ENCODE results near the gene GPSM1. TPM values are rescaled to one million over a fixed set of nuclear protein-coding genes. Genes with fewer than 3 reads are reported as not detected.

GPSM1 gene
- total and polyA plus RNA-seq, 9 of the 15 experiments (the other 6 are each of a cell fraction or from before 2014, with no cell fraction given): 0.04 to 14.2 (median 3.1) TPM

DNA sequence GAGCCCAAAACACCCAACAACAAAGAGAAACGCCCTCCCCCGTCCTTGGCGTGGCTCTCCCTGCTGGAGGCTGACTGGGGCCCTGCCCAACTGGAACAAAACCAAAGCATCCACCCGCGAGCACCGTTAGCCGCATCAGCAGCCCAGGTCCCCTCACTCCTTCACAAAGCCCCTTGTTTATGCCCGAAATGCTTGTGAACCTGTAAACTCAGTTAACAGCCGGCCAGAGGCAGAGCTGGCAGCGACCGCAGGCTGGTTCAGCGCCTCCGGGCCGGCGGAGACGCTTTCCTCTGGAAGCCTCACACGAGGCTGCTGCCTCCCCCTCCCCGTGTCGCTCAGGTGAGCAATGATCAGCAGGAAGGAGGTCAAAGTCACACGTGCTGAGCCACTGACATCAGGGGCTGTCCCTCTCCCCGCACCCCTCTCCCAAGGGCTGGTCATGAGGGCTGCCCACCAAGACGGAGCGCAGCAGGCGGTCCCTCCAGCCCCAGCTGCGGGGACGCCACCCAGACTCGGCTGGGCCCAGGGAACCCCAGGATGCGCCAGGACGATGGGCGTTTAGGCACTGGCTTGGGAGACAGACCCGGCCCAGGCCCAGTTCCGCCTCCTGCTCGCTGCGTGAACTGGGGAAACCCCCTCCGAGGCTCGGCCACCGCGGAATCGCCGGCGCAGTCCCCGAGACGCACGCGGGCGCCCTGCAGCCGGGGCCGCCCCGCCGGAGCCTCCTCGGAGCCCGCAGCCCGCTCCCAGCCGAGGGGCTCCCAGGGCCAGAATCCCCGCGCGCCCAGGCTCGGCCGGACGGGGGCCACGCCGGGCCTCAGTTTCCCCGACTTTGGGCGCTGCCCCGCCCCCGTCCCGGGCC, 72.1 kb downstream of the GPSM1 start (continued):
- TF ChIP-seq, protein P1, sequence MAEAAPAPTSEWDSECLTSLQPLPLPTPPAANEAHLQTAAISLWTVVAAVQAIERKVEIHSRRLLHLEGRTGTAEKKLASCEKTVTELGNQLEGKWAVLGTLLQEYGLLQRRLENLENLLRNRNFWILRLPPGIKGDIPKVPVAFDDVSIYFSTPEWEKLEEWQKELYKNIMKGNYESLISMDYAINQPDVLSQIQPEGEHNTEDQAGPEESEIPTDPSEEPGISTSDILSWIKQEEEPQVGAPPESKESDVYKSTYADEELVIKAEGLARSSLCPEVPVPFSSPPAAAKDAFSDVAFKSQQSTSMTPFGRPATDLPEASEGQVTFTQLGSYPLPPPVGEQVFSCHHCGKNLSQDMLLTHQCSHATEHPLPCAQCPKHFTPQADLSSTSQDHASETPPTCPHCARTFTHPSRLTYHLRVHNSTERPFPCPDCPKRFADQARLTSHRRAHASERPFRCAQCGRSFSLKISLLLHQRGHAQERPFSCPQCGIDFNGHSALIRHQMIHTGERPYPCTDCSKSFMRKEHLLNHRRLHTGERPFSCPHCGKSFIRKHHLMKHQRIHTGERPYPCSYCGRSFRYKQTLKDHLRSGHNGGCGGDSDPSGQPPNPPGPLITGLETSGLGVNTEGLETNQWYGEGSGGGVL (CRISPR knock-in tag; IDR thresholded peaks at IDR 0.05): no peak
- TF ChIP-seq SAP30 (IDR thresholded peaks at IDR 0.05; ENCODE audit: borderline replicate concordance, insufficient read depth, low read depth, low read length, poor library complexity, severe bottlenecking) (peak; percentile 86), PCBP1 (IDR thresholded peaks at IDR 0.05; ENCODE audit: low read depth, low read length, poor library complexity, severe bottlenecking) (no peak), HMGN3 (IDR thresholded peaks at IDR 0.05; ENCODE audit: borderline replicate concordance, extremely low read depth, insufficient read length, low read depth, low read length) (peak; percentile 4), ZBTB1 (CRISPR knock-in tag; IDR thresholded peaks at IDR 0.05; ENCODE audit: borderline replicate concordance, low read depth) (0 out of 2 replicates have a peak, but pooled peaks have one; percentile 5), ARNT (IDR thresholded peaks at IDR 0.05) (no peak), BHLHE40 (IDR thresholded peaks at IDR 0.05; ENCODE audit: low read length) (peak; percentile 5; the same call in 1 of the 2 replicates), RB1 (IDR thresholded peaks at IDR 0.05; ENCODE audit: low read depth) (no peak), CTBP1 (IDR thresholded peaks at IDR 0.05; ENCODE audit: borderline replicate concordance) (no peak), FIP1L1 (IDR thresholded peaks at IDR 0.05; ENCODE audit: low read depth, low read length, poor library complexity, severe bottlenecking) (no peak), MTA3 (IDR thresholded peaks at IDR 0.05; ENCODE audit: borderline replicate concordance) (no peak), KAT2B (IDR thresholded peaks at IDR 0.05; ENCODE audit: low read depth, low read length) (no peak)
- TF ChIP-seq, protein P2, sequence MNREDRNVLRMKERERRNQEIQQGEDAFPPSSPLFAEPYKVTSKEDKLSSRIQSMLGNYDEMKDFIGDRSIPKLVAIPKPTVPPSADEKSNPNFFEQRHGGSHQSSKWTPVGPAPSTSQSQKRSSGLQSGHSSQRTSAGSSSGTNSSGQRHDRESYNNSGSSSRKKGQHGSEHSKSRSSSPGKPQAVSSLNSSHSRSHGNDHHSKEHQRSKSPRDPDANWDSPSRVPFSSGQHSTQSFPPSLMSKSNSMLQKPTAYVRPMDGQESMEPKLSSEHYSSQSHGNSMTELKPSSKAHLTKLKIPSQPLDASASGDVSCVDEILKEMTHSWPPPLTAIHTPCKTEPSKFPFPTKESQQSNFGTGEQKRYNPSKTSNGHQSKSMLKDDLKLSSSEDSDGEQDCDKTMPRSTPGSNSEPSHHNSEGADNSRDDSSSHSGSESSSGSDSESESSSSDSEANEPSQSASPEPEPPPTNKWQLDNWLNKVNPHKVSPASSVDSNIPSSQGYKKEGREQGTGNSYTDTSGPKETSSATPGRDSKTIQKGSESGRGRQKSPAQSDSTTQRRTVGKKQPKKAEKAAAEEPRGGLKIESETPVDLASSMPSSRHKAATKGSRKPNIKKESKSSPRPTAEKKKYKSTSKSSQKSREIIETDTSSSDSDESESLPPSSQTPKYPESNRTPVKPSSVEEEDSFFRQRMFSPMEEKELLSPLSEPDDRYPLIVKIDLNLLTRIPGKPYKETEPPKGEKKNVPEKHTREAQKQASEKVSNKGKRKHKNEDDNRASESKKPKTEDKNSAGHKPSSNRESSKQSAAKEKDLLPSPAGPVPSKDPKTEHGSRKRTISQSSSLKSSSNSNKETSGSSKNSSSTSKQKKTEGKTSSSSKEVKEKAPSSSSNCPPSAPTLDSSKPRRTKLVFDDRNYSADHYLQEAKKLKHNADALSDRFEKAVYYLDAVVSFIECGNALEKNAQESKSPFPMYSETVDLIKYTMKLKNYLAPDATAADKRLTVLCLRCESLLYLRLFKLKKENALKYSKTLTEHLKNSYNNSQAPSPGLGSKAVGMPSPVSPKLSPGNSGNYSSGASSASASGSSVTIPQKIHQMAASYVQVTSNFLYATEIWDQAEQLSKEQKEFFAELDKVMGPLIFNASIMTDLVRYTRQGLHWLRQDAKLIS (CRISPR knock-in tag; IDR thresholded peaks at IDR 0.05): no peak
- TF ChIP-seq, protein P3, sequence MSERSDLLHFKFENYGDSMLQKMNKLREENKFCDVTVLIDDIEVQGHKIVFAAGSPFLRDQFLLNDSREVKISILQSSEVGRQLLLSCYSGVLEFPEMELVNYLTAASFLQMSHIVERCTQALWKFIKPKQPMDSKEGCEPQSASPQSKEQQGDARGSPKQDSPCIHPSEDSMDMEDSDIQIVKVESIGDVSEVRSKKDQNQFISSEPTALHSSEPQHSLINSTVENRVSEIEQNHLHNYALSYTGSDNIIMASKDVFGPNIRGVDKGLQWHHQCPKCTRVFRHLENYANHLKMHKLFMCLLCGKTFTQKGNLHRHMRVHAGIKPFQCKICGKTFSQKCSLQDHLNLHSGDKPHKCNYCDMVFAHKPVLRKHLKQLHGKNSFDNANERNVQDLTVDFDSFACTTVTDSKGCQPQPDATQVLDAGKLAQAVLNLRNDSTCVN (CRISPR knock-in tag; IDR thresholded peaks at IDR 0.05): no peak
- TF ChIP-seq, protein P4, sequence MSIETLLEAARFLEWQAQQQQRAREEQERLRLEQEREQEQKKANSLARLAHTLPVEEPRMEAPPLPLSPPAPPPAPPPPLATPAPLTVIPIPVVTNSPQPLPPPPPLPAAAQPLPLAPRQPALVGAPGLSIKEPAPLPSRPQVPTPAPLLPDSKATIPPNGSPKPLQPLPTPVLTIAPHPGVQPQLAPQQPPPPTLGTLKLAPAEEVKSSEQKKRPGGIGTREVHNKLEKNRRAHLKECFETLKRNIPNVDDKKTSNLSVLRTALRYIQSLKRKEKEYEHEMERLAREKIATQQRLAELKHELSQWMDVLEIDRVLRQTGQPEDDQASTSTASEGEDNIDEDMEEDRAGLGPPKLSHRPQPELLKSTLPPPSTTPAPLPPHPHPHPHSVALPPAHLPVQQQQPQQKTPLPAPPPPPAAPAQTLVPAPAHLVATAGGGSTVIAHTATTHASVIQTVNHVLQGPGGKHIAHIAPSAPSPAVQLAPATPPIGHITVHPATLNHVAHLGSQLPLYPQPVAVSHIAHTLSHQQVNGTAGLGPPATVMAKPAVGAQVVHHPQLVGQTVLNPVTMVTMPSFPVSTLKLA (conservative IDR thresholded peaks at IDR 0.05): 0 out of 4 replicates have a peak, but pooled peaks have one; percentile 5 to 33
- TF ChIP-seq, protein P5, sequence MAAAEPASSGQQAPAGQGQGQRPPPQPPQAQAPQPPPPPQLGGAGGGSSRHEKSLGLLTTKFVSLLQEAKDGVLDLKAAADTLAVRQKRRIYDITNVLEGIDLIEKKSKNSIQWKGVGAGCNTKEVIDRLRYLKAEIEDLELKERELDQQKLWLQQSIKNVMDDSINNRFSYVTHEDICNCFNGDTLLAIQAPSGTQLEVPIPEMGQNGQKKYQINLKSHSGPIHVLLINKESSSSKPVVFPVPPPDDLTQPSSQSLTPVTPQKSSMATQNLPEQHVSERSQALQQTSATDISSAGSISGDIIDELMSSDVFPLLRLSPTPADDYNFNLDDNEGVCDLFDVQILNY (CRISPR knock-in tag; IDR thresholded peaks at IDR 0.05): no peak

Data from K562 (cell line).